Kidney (tissue), 14 donors: ENCODE data around the gene RHBDL3. TPM values are rescaled to one million over a fixed set of nuclear protein-coding genes. Genes with fewer than 3 reads are reported as not detected.

Experiments used
- DNase-seq, 5 donors: peaks; one replicate each; pipeline ENCODE4 v3.0.0-alpha.2; 2013 to 2020
- FAIRE-seq: peaks from 2 replicates; lab custom pipeline; 2012; peaks lifted over from hg19 to GRCh38; lab: Jason Lieb, UNC
- H3K27ac ChIP-seq, 2 donors: one replicate each; pipeline ENCODE4 v1.7.0; 2013; ENCODE audit warnings: low read depth in 2 of 2, low read length in 2 of 2, inconsistent platforms in 1 of 2
- H3K27me3 ChIP-seq: one replicate; pipeline ENCODE4 v1.7.1; 2013; ENCODE audit warnings: low read length, inconsistent platforms; ENCODE audit not compliant: control insufficient read depth, insufficient read depth
- H3K36me3 ChIP-seq, 3 donors: one replicate each; pipeline versions ENCODE4 v1.7.0 to v1.7.1; 2013; ENCODE audit warnings: low read length in 3 of 3, control low read depth in 1 of 3, inconsistent platforms in 1 of 3; ENCODE audit not compliant: insufficient read depth in 3 of 3, control insufficient read depth in 2 of 3
- H3K4me1 ChIP-seq, 3 donors: one replicate each; pipeline versions ENCODE4 v1.7.0 to v1.7.1; 2013; ENCODE audit warnings: low read length in 3 of 3, inconsistent platforms in 1 of 3, low read depth in 1 of 3; ENCODE audit not compliant: control insufficient read depth in 2 of 3, insufficient read depth in 2 of 3
- H3K4me3 ChIP-seq, 3 donors: one replicate each; pipeline versions ENCODE4 v1.7.0 to v1.8.1; 2013; ENCODE audit warnings: low read length in 3 of 3, control low read depth in 1 of 3, inconsistent platforms in 1 of 3
- H3K9ac ChIP-seq, 3 donors: one replicate each; pipeline versions ENCODE4 v1.7.0 to v1.7.1; 2013; ENCODE audit warnings: low read length in 3 of 3, control low read depth in 1 of 3, inconsistent platforms in 1 of 3
- H3K9me3 ChIP-seq, 3 donors: one replicate each; pipeline versions ENCODE4 v1.7.0 to v1.7.1; 2013; ENCODE audit warnings: low read length in 3 of 3, control low read depth in 1 of 3, inconsistent platforms in 1 of 3; ENCODE audit not compliant: control insufficient read depth in 2 of 3, insufficient read depth in 1 of 3
- intact Hi-C: fragments of 100-400 bp; cut with DNase I; formaldehyde crosslinking; loops from one replicate; pipeline ENCODE4 v1.11.1; 2022
- polyA plus RNA-seq: library from polyadenylated mRNA; stranded (reverse); fragments of 350-450 nt; fragmentation: Illumina TruSeq; extraction: RNeasy Lipid Tissue Mini Kit (QIAGEN cat#74804); gene quantifications from one replicate; pipeline ENCODE4 v1.2.3, GENCODE V29; 2014; ENCODE audit warnings: low read depth, low replicate concordance; ENCODE audit not compliant: insufficient read depth
- total RNA-seq: library from RNA; stranded (reverse); fragmentation: NEBNext Ultra II Directional; extraction: Animal tissue kit (Norgen Biotek cat#: 25700); gene quantifications from one replicate; pipeline ENCODE4 v1.2.1, GENCODE V29; 2021
- TF ChIP-seq, protein P1 (sequence below): IDR thresholded peaks from 3 replicates; pipeline ENCODE4 v1.5.1; 2012; ENCODE audit warnings: mild to moderate bottlenecking, moderate library complexity, borderline replicate concordance; ENCODE audit not compliant: insufficient read depth; ENCODE audit errors: extremely low read depth
- donor health status: control.
- donor health status: control.
- donor health status: control.
- donor health status: control.
- donor health status: control.
- donor health status: DM: yes; HTN: yes; CAD: no.
- donor health status: Normal renal cell carcinoma (clear cell type).

Gene RHBDL3
- total and polyA plus RNA-seq, 2 donors from 2014 or later: 0.11 to 0.13 TPM

DNA sequence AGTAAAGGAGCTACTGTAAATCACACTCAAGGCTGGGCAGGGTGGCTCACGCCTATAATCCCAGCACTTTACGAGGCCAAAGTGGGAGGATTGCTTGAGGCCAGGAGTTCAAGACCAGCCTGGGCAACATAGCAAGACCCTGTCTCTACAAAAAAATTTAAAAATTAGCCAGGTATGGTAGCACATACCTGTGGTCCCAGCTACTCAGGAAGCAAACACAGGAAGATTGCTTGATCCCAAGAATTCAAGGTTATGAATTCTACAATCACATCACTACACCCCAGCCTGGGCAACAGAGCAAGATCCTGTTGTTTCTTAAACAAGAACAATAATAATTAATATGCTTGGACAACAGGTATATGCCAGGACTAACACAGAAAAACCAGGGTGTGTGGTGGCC lies 13.2 kb downstream of the RHBDL3 start:
- Histone ChIP-seq H3K27me3 (no peaks in the 10 kb centered on the region), H3K9ac (no peak overlapping the region), H3K9me3 (no peaks in the 10 kb centered on the region), H3K27ac (no peak overlapping the region), H3K4me3 (no peak overlapping the region), H3K36me3 (no peaks in the 10 kb centered on the region), H3K4me1 (no peaks in the 10 kb centered on the region)
- no peak for DNase-seq
- FAIRE-seq: no peak
- intact Hi-C loops: no loop called here
- TF ChIP-seq, protein P1, sequence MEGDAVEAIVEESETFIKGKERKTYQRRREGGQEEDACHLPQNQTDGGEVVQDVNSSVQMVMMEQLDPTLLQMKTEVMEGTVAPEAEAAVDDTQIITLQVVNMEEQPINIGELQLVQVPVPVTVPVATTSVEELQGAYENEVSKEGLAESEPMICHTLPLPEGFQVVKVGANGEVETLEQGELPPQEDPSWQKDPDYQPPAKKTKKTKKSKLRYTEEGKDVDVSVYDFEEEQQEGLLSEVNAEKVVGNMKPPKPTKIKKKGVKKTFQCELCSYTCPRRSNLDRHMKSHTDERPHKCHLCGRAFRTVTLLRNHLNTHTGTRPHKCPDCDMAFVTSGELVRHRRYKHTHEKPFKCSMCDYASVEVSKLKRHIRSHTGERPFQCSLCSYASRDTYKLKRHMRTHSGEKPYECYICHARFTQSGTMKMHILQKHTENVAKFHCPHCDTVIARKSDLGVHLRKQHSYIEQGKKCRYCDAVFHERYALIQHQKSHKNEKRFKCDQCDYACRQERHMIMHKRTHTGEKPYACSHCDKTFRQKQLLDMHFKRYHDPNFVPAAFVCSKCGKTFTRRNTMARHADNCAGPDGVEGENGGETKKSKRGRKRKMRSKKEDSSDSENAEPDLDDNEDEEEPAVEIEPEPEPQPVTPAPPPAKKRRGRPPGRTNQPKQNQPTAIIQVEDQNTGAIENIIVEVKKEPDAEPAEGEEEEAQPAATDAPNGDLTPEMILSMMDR: no peak

DNA sequence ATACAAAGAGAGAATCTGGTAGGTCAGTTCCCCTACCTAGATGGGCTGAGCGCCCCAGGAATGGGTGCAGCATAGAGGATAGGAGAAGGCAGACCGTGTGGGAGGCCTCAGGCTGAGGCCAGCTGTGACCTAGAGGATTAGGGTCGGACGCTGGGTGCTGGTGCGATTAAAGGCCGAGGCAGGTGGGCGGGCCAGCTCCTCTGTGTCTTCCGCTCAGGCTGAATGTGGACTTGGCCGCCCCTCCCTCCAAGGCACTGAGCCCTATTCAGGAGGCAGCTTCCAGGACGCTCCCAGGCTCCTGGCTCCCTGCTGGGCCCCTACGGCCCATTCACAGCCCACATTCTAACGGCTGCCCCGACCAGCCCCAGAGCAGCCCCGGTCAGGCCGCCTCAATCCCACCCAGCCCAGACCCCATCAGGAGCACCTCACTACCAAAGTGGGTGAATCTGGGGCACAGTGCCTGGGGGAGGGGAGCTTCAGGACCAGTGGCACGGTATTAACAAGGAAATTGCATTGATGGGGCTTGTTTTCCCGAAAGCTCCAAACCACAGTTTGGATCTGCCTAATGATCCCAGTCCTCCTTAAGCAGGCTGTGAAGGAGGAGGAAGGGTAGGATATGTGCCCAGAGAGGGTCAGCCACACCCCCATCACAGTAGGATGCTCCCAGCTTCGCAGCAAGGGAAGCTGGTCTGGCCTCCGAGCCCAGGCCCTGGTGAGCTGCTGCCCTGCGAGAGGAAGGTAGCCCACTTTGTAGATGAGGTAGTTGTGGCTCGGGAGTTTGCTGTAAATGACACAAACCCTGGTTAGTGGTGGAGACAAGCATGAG lies 14.5 kb downstream of the RHBDL3 start:
- FAIRE-seq: no peak
- TF ChIP-seq, protein P1: no peak
- H3K9me3 ChIP-seq: no peaks in the 10 kb centered on the region
- no peak overlapping the region for H3K9ac ChIP-seq
- H3K36me3 ChIP-seq: no peaks in the 10 kb centered on the region
- intact Hi-C loops: no loop called here
- DNase-seq: no peak
- no peaks in the 10 kb centered on the region for H3K27me3 ChIP-seq
- no peaks in the 10 kb centered on the region for H3K4me1 ChIP-seq
- no peak overlapping the region for H3K4me3 ChIP-seq
- no peak overlapping the region for H3K27ac ChIP-seq

DNA sequence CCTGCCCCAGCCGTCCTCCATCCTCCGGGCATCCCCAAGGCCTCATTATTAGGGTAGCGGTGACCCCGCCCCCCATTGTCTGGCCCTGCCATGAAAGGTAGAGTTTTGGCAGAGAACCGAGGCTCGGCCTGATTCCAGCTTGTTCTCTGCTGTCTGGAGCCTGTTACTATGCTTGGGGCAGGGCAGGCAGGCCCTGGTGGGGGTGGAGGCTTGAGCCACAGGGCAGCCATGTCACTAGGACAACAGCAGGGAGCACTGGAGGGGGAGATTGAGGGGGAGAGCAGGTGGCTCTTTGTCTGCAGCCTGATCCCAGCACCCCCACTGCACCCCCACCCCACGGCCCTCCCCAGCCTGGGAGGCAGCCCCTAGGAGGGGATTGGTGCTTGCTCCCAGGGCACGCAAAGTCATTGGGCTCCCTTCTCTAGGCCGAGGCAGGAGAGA lies 15.4 kb downstream of the RHBDL3 start:
- H3K36me3 ChIP-seq: no peaks in the 10 kb centered on the region
- intact Hi-C loops: no loop called here
- H3K4me3 ChIP-seq: no peak overlapping the region
- no peak for FAIRE-seq
- no peaks in the 10 kb centered on the region for H3K9me3 ChIP-seq
- H3K27ac ChIP-seq: no peak overlapping the region
- H3K4me1 ChIP-seq: no peaks in the 10 kb centered on the region
- TF ChIP-seq, protein P1: no peak
- H3K27me3 ChIP-seq: no peaks in the 10 kb centered on the region
- no peak for DNase-seq
- H3K9ac ChIP-seq: no peak overlapping the region
